GM19025 (cell line): ENCODE results near the gene DEDD2.

Experiments used
- ATAC-seq: cut with Tn5 transposase; IDR thresholded peaks from one replicate; pipeline ENCODE4 v1.9.1; 2021; ENCODE audit warnings: mild to moderate bottlenecking, low read depth, moderate library complexity; ENCODE audit not compliant: unreplicated experiment

Gene DEDD2

GRCh38 chr19:42151782-42152684, 65.4 kb downstream of the DEDD2 start:
- ATAC-seq = no peak

DNA sequence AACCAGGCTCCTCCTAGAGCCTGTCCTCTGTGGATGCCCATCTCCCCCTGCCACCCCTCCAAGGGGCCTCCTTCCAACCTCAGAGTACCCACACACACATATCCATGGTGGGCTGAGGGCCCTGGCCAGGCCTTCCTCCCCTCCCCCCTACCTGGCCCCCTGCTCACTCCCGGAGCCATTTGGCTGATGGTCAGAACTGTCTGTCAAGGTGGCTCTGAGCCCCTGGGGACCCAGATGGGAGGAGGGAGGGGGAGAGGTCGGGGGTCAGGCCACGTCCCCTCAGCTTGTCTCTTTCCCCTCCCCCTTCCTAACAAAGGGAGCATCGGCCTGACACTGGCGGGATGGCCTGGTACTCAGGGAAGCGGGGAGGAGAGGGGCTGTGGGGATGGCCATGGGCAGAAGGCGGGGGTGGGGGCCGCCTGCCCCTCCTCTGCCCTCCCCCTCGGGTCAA, 66.5 kb downstream of the DEDD2 start:
- ATAC-seq = no peak

GRCh38 chr19:42150364-42150763, 67.1 kb downstream of the DEDD2 start:
- ATAC-seq = no peak

DNA sequence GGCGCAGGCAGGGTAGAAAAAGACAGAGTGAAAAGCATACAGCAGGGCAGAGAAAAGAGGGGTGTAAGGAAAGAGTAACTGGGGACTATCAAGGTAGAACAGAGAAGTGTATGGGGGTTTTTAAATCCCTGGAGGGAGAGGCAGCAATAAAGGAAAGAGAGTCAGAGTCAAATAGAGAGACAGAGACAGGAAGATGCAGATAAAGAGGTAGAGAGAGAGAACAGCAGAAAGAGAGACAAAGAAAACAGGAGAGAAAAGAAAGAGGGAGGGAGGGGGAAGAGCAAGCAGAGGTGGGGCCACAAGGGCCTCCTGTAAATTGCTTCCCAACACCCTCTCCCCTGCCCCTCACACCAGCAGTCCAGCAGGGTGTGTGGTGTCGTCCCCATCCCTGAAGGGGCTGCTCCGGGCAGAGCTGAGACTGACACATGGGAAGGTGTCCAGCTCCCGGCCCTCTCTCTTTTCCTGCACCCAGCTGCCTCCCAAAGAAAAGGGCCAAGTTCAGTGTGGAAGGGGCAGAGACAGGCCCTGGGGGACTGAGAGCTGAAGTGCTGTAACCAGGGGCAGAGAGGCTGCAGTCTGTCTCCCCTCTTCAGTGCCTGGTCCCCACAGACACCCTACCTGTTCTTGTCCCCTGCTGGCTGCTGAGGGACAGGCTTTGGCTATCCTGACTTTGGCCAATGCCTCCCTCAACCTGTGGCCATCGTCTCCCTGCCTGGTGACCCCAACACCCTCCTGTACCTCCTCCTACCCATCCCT, 67.9 kb downstream of the DEDD2 start:
- ATAC-seq = no peak
